OCI-LY1 (cell line): ENCODE measurements around the gene FAM168A.

Experiments
- EZH2 ChIP-seq: fragments of 200-600 bp; sonication (generic), shearing (Covaris generic); IDR thresholded peaks from 2 replicates; pipeline ENCODE4 v1.8.0; 2017; ENCODE audit warnings: borderline replicate concordance, mixed run types, mild to moderate bottlenecking, antibody characterized with exemption, low read length, moderate library complexity, mixed read lengths
- TF ChIP-seq, protein P1 (sequence below): fragments of 200-600 bp; sonication (generic), shearing (Covaris generic); IDR thresholded peaks from 2 replicates; pipeline ENCODE4 v1.5.1; 2017; ENCODE audit warnings: mild to moderate bottlenecking, antibody characterized with exemption, low read length, moderate library complexity, mixed read lengths

DNA sequence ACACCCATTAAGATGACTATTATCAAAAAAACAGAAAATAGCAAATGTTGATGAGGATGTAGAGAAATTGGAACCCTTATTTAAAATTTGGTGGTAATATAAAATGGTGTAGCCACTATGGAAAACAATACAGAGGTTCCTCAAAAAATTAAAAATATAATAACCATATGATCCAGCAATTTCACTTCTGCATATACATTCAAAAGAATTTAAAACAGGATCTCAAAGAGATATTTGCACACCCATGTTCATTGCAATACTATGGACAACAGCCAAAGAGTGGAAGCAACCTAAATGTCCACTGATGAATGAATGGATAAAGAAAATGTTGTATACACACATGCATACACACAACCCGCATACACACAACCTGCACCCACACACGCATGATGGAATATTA is 102.2 kb downstream of the FAM168A start:
- TF ChIP-seq, protein P1, sequence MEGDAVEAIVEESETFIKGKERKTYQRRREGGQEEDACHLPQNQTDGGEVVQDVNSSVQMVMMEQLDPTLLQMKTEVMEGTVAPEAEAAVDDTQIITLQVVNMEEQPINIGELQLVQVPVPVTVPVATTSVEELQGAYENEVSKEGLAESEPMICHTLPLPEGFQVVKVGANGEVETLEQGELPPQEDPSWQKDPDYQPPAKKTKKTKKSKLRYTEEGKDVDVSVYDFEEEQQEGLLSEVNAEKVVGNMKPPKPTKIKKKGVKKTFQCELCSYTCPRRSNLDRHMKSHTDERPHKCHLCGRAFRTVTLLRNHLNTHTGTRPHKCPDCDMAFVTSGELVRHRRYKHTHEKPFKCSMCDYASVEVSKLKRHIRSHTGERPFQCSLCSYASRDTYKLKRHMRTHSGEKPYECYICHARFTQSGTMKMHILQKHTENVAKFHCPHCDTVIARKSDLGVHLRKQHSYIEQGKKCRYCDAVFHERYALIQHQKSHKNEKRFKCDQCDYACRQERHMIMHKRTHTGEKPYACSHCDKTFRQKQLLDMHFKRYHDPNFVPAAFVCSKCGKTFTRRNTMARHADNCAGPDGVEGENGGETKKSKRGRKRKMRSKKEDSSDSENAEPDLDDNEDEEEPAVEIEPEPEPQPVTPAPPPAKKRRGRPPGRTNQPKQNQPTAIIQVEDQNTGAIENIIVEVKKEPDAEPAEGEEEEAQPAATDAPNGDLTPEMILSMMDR, result no peak
- TF ChIP-seq EZH2, result no peak
